Colonic mucosa (tissue), 4 donors: ENCODE measurements around the gene SV2A. TPM values are rescaled to one million over a fixed set of nuclear protein-coding genes. Genes with fewer than 3 reads are reported as not detected.
"Not testable (repeated sequence)": the region's sequence is repeated elsewhere in the genome, so short reads cannot be mapped to it uniquely, and the experiment has no call there.

ENCODE experiments used
- DNase-seq: peaks from one replicate; pipeline ENCODE4 v3.0.0-alpha.2; 2020
- H3K27ac ChIP-seq: fragments of 200-600 bp; one replicate; pipeline ENCODE4 v1.8.0; 2021
- H3K27me3 ChIP-seq: fragments of 200-600 bp; one replicate; pipeline ENCODE4 v1.8.0; 2021
- H3K36me3 ChIP-seq: fragments of 200-600 bp; one replicate; pipeline ENCODE4 v1.8.0; 2021
- H3K4me1 ChIP-seq: fragments of 200-600 bp; one replicate; pipeline ENCODE4 v1.8.0; 2021; ENCODE audit warnings: mild to moderate bottlenecking
- H3K4me3 ChIP-seq: fragments of 200-600 bp; one replicate; pipeline ENCODE4 v1.8.0; 2021
- H3K9ac ChIP-seq, 2 donors: one replicate each; pipeline ENCODE4 v1.7.0; 2013; ENCODE audit warnings: control low read depth in 2 of 2, low read depth in 2 of 2, low read length in 2 of 2
- H3K9me3 ChIP-seq: fragments of 200-600 bp; one replicate; pipeline ENCODE4 v1.8.0; 2021
- intact Hi-C: fragments of 100-400 bp; cut with DNase I; formaldehyde crosslinking; loops from one replicate; pipeline ENCODE4 v1.14.1; 2022
- total RNA-seq, 2 donors: library from RNA; stranded (reverse); fragmentation: NEBNext Ultra II Directional in 1 of 2; extraction: Animal tissue kit (Norgen Biotek cat#: 25700) in 1 of 2; gene quantifications; one replicate each; pipeline ENCODE4 v1.2.1, GENCODE V29; 2021
- TF ChIP-seq, protein P1 (sequence below): fragments of 200-600 bp; IDR thresholded peaks from one replicate; pipeline ENCODE4 v1.8.0; 2022; ENCODE audit warnings: antibody characterized with exemption, mild to moderate bottlenecking
- donor health status: healthy.
- donor health status: DM: no; HTN: no; CAD: no.
- donor health status: DM: no; HTN: no; CAD: no.

SV2A gene
- total RNA-seq, 2 donors from 2014 or later: 0.89 to 1.5 TPM

DNA sequence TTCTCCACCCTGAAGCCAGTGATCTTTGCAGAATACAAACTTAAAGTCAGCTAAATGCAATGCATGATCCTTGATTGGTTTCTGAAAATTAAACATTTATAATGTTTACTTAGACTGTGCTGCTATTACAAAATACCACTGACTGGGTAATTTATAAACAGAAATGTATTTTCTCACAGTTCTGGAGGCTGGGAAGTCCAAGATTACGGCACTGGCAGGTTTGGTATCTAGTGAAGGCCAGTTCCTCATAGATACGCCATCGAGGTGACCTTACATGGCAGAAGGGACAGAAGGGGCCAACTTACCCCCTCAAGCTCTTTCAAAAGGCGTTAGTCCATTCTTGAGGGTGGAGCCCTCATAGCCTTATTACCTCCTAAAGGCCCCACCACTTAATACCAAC lies 21.1 kb downstream of the SV2A start:
- TF ChIP-seq, protein P1, sequence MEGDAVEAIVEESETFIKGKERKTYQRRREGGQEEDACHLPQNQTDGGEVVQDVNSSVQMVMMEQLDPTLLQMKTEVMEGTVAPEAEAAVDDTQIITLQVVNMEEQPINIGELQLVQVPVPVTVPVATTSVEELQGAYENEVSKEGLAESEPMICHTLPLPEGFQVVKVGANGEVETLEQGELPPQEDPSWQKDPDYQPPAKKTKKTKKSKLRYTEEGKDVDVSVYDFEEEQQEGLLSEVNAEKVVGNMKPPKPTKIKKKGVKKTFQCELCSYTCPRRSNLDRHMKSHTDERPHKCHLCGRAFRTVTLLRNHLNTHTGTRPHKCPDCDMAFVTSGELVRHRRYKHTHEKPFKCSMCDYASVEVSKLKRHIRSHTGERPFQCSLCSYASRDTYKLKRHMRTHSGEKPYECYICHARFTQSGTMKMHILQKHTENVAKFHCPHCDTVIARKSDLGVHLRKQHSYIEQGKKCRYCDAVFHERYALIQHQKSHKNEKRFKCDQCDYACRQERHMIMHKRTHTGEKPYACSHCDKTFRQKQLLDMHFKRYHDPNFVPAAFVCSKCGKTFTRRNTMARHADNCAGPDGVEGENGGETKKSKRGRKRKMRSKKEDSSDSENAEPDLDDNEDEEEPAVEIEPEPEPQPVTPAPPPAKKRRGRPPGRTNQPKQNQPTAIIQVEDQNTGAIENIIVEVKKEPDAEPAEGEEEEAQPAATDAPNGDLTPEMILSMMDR: no peak
- Histone ChIP-seq H3K9ac (no peak overlapping the region), H3K9me3 (no peaks in the 10 kb centered on the region), H3K4me1 (no peaks in the 10 kb centered on the region), H3K4me3 (no peak overlapping the region), H3K27ac (no peak overlapping the region), H3K36me3 (no peaks in the 10 kb centered on the region), H3K27me3 (no peaks in the 10 kb centered on the region)
- no peak for DNase-seq
- intact Hi-C loops: no loop called here

DNA sequence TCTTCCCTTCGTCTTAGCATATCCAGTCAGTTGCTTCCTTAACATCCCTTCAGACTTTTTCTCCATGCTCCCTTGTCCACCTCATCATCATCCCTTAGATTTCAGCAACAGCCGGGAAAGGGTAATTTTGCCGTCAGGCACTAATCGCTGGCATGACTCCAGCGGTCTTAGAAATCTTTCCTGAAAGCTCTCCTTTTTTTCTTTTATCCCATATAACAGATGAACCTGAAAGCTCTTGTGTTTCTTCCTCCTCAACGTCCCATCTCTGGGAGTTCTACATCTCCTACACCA lies 28.7 kb downstream of the SV2A start:
- TF ChIP-seq, protein P1: no peak
- H3K27ac ChIP-seq: peak overlapping the region; percentile 100
- peak; percentile 34 for DNase-seq
- peak overlapping the region in 1 of 2 donors; percentile 98 for H3K9ac ChIP-seq
- H3K4me3 ChIP-seq: no peak overlapping the region
- H3K9me3 ChIP-seq: no peaks in the 10 kb centered on the region
- H3K27me3 ChIP-seq: no peaks in the 10 kb centered on the region
- intact Hi-C loops: no loop called here
- no peaks in the 10 kb centered on the region for H3K4me1 ChIP-seq
- H3K36me3 ChIP-seq: no peaks in the 10 kb centered on the region

DNA sequence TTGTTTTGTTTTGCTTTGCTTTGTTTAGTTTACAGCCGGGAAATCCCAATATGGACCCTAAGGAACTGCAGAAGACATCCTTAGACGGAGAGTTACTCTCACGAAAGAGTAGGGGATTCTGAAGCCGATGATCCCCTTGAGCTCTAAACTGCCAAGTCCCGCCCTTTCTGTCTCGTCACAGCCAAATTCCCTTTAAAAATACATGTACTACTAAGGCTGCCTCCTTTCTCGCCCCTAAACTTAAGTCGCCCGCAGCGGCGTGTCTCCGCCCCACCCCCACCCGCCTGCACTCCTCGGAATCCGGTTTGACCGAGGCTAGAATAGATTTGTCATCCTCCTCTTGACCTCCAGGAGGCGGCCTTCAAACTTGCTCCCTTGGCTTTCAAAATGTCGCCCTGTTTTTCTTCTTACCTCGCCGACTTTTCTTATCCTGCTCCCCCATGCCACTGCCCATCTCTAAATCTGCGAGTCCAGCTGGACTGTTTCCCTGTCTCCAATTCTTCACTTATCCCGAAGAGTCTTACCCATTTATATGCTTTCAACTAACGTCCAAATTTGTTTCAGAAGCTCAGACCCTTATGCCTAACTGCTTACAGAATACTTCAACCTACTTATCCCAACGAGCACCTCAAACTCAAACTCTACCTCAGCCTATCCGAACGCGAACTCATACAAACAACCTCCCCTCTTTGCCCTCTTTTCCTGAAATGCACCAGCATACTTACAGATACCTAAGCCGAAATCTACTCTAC lies 29.2 kb downstream of the SV2A start:
- H3K36me3 ChIP-seq: no peaks in the 10 kb centered on the region
- peak overlapping the region; percentile 100 for H3K27ac ChIP-seq
- peak; percentile 89 for DNase-seq
- H3K4me1 ChIP-seq: no peaks in the 10 kb centered on the region
- H3K9me3 ChIP-seq: no peaks in the 10 kb centered on the region
- H3K27me3 ChIP-seq: no peaks in the 10 kb centered on the region
- peak overlapping the region; percentile 65 to 98 for H3K9ac ChIP-seq
- TF ChIP-seq, protein P1: peak; percentile 33
- intact Hi-C loops: no loop called here
- peak overlapping the region; percentile 64 for H3K4me3 ChIP-seq

DNA sequence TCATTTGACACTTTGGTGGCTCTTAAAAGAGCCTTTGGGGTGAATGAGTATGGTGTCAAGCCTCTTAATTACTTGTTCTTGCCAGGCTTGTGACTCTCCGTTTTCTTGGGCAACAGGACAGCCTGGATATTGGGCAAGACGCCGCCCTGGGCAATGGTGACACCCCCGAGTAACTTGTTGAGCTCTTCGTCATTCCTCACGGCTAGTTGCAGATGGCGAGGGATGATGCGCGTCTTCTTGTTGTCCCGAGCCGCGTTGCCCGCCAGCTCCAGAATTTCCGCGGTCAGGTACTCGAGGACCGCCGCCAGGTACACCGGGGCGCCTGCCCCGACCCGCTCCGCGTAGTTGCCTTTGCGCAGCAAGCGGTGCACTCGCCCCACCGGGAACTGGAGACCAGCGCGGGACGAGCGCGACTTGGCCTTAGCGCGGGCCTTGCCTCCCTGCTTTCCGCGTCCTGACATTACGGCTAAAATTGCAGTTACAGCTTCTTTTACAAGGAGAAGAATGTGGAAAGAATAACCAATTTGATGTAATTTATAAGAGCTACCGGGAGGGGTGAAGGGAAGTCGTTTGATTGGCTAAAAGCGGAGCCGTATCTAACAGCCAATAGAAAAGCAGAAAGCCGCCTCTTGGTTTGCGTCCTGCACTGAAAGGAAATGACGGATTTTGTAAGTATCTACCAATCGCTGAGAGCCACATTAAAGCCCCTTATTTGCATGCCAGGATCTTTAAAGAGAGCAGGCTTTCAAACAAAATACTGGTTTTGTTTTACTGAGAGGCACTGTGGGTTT lies 30.0 kb downstream of the SV2A start:
- no peaks in the 10 kb centered on the region for H3K36me3 ChIP-seq
- peak overlapping the region; percentile 89 to 98 for H3K9ac ChIP-seq
- intact Hi-C loops: no loop called here
- TF ChIP-seq, protein P1: no peak
- H3K27ac ChIP-seq: peak overlapping the region; percentile 100
- H3K4me1 ChIP-seq: no peaks in the 10 kb centered on the region
- H3K4me3 ChIP-seq: peak overlapping the region; percentile 64
- H3K27me3 ChIP-seq: no peaks in the 10 kb centered on the region
- no peaks in the 10 kb centered on the region for H3K9me3 ChIP-seq
- peak; percentile 88 for DNase-seq

DNA sequence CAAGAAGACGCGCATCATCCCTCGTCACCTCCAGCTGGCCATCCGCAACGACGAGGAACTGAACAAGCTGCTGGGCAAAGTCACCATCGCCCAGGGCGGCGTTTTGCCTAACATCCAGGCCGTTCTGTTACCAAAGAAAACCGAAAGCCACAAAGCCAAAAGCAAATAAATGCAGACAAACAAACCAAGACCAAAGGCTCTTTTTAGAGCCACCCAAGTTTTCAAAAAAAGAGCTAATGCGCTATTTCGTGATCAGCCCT lies 30.5 kb downstream of the SV2A start:
- peak overlapping the region; percentile 100 for H3K27ac ChIP-seq
- H3K4me1 ChIP-seq, H3K36me3 ChIP-seq, H3K27me3 ChIP-seq, DNase-seq, intact Hi-C loops, H3K9me3 ChIP-seq: not testable (repeated sequence)
- peak overlapping the region; percentile 89 to 98 for H3K9ac ChIP-seq
- peak overlapping the region; percentile 64 for H3K4me3 ChIP-seq
